ENCODE data around the gene GDF10. TPM values are rescaled to one million over a fixed set of nuclear protein-coding genes. Genes with fewer than 3 reads are reported as not detected.

Gene GDF10
- total RNA-seq, 1 donor: under 0.01 TPM

DNA sequence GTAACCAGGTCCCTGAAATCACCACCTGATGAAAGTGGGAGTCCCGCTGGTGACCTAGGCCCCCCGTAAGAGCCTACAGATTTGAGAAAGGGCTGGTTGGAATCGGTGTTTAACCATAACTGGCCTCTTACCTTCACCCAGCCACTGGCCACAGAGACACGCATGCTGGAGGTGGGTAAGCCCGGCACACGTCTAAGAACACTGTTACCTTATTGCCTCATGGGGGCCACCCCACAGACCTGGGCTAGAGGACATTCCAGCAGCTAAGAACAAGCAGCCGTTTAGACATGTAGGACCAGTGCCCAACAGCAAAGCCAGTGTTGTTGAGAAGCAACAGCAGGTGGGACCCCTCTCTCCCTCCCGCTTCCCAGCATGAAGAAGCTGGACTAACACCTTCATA is 19.8 kb downstream of the GDF10 start:
- no peaks in the 10 kb centered on the region for H3K9me3 ChIP-seq (ENCODE audit: low read depth, low read length)
- H2AFZ ChIP-seq (ENCODE audit: low read length): no peak overlapping the region
- H3K4me3 ChIP-seq (ENCODE audit: insufficient read depth, low read length): no peak overlapping the region
- peaks cover 15% of the 10 kb centered on the region for H3K27me3 ChIP-seq (ENCODE audit: insufficient read depth, low read length)
- no peak overlapping the region for H3K4me2 ChIP-seq (ENCODE audit: insufficient read depth, low read length)
- no peak overlapping the region for H3K27ac ChIP-seq (ENCODE audit: low read depth, low read length)
- TF ChIP-seq, protein P1, sequence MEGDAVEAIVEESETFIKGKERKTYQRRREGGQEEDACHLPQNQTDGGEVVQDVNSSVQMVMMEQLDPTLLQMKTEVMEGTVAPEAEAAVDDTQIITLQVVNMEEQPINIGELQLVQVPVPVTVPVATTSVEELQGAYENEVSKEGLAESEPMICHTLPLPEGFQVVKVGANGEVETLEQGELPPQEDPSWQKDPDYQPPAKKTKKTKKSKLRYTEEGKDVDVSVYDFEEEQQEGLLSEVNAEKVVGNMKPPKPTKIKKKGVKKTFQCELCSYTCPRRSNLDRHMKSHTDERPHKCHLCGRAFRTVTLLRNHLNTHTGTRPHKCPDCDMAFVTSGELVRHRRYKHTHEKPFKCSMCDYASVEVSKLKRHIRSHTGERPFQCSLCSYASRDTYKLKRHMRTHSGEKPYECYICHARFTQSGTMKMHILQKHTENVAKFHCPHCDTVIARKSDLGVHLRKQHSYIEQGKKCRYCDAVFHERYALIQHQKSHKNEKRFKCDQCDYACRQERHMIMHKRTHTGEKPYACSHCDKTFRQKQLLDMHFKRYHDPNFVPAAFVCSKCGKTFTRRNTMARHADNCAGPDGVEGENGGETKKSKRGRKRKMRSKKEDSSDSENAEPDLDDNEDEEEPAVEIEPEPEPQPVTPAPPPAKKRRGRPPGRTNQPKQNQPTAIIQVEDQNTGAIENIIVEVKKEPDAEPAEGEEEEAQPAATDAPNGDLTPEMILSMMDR (IDR thresholded peaks at IDR 0.05; ENCODE audit: extremely low read depth, low read depth, low read length): no peak
- DNase-seq (ENCODE audit: insufficient read length, low spot score, missing footprints): no peak
- H4K20me1 ChIP-seq (ENCODE audit: insufficient read depth, low read length): no peaks in the 10 kb centered on the region
- H3K4me1 ChIP-seq (ENCODE audit: insufficient read depth, low read length): no peaks in the 10 kb centered on the region
- H3K36me3 ChIP-seq (ENCODE audit: insufficient read depth, low read length): no peaks in the 10 kb centered on the region
- no peaks in the 10 kb centered on the region for H3K79me2 ChIP-seq (ENCODE audit: insufficient read depth, low read length)

DNA sequence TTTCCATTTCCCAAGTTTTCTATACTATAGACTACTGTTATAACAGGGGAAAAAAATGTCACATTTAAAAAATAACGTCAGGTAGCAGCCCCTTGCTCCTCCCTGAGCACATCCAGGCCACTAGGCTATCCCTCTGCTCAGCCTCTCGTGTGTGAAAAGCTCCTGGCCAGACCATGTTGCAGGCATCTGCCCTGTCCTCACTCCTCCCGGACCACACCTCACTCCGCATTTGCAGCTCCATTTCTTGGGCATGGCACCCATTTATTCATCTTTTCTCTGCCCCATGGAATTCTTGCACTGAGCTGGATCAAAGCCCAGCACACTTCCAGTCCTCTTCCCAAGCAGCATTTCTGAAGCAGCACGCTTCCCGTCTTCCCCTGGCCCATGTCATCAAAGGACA is 20.8 kb downstream of the GDF10 start:
- TF ChIP-seq, protein P1 (IDR thresholded peaks at IDR 0.05; ENCODE audit: extremely low read depth, low read depth, low read length): no peak
- no peak overlapping the region for H3K4me3 ChIP-seq (ENCODE audit: insufficient read depth, low read length)
- H3K4me1 ChIP-seq (ENCODE audit: insufficient read depth, low read length): no peaks in the 10 kb centered on the region
- H2AFZ ChIP-seq (ENCODE audit: low read length): no peak overlapping the region
- H3K27ac ChIP-seq (ENCODE audit: low read depth, low read length): no peak overlapping the region
- no peaks in the 10 kb centered on the region for H4K20me1 ChIP-seq (ENCODE audit: insufficient read depth, low read length)
- H3K4me2 ChIP-seq (ENCODE audit: insufficient read depth, low read length): no peak overlapping the region
- peak; percentile 38 for DNase-seq (ENCODE audit: insufficient read length, low spot score, missing footprints)
- no peaks in the 10 kb centered on the region for H3K36me3 ChIP-seq (ENCODE audit: insufficient read depth, low read length)
- peaks cover 15% of the 10 kb centered on the region for H3K27me3 ChIP-seq (ENCODE audit: insufficient read depth, low read length)
- no peaks in the 10 kb centered on the region for H3K9me3 ChIP-seq (ENCODE audit: low read depth, low read length)
- no peaks in the 10 kb centered on the region for H3K79me2 ChIP-seq (ENCODE audit: insufficient read depth, low read length)

DNA sequence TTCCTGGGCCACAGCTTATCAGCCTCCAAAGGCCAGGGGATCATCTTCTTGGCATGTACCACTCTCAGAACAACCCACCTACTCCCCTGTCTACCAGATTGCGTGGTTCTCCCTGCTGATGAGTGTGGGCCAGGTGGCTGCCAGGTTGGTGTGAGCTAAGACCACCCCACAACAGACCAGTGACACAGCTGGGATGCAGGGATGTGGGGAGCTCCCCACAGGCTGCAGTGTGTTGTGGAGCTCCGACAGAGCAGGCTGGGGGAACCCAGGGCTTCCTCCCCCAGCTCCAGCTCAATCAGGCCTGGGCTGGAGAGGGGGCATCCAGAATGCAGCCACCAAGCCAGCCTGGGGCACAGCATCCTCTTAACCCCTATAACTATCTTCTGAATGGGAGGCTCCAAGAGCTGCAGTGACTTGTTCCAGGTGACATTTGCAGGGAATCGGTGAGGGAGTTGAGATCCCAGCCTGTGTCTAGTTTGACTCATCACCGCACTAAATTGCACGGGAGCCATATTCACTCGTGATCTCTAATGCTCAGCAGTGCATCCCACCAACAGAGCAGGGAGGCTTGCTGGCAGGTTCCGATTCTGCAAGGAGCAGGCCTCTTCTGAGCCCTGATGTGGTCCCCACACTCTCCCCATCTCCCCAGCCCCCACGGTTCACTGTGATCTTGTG is 21.7 kb downstream of the GDF10 start:
- TF ChIP-seq, protein P1 (IDR thresholded peaks at IDR 0.05; ENCODE audit: extremely low read depth, low read depth, low read length): no peak
- no peaks in the 10 kb centered on the region for H3K36me3 ChIP-seq (ENCODE audit: insufficient read depth, low read length)
- H3K4me3 ChIP-seq (ENCODE audit: insufficient read depth, low read length): no peak overlapping the region
- no peak overlapping the region for H3K27ac ChIP-seq (ENCODE audit: low read depth, low read length)
- no peaks in the 10 kb centered on the region for H3K79me2 ChIP-seq (ENCODE audit: insufficient read depth, low read length)
- H3K4me2 ChIP-seq (ENCODE audit: insufficient read depth, low read length): no peak overlapping the region
- no peaks in the 10 kb centered on the region for H3K9me3 ChIP-seq (ENCODE audit: low read depth, low read length)
- H3K4me1 ChIP-seq (ENCODE audit: insufficient read depth, low read length): no peaks in the 10 kb centered on the region
- peak; percentile 78 for DNase-seq (ENCODE audit: insufficient read length, low spot score, missing footprints)
- H4K20me1 ChIP-seq (ENCODE audit: insufficient read depth, low read length): no peaks in the 10 kb centered on the region
- H2AFZ ChIP-seq (ENCODE audit: low read length): no peak overlapping the region
- H3K27me3 ChIP-seq (ENCODE audit: insufficient read depth, low read length): peaks cover 15% of the 10 kb centered on the region

DNA sequence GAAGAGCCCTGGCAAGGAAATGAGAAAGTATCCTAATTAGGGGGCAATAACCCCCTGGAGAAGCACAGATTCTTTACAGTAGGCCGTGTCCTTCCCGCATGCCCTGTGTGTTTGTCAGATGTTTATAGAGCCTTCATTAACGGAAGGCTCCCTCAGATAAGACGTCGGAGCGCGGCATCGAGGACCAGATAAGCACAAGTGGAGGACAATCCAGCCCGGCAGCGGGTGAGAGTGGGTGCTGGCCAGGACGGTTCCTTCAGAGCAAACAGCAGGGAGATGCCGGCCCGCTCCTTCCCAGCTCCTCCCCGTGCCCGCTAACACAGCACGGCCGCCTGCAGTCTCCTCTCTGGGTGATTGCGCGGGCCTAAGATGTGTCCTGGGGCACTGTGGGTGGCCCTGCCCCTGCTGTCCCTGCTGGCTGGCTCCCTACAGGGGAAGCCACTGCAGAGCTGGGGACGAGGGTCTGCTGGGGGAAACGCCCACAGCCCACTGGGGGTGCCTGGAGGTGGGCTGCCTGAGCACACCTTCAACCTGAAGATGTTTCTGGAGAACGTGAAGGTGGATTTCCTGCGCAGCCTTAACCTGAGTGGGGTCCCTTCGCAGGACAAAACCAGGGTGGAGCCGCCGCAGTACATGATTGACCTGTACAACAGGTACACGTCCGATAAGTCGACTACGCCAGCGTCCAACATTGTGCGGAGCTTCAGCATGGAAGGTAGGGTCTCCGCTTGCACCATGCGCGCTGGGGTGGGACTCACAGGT is 22.5 kb downstream of the GDF10 start, which contains the start of gene GDF2:
TSS of gene GDF2 (plus strand) at position 155 of the 762 bp plus-strand sequence. CDS start at position 370, 215 bp downstream.
- Histone ChIP-seq H3K27me3 (ENCODE audit: insufficient read depth, low read length) (peaks cover 15% of the 10 kb centered on the region), H3K4me1 (ENCODE audit: insufficient read depth, low read length) (no peaks in the 10 kb centered on the region), H3K9me3 (ENCODE audit: low read depth, low read length) (no peaks in the 10 kb centered on the region), H3K4me3 (ENCODE audit: insufficient read depth, low read length) (no peak within 1 kb of the TSS), H4K20me1 (ENCODE audit: insufficient read depth, low read length) (no peaks in the 10 kb centered on the region), H3K79me2 (ENCODE audit: insufficient read depth, low read length) (no peaks in the 10 kb centered on the region), H2AFZ (ENCODE audit: low read length) (no peak within 1 kb of the TSS), H3K4me2 (ENCODE audit: insufficient read depth, low read length) (no peak within 1 kb of the TSS), H3K27ac (ENCODE audit: low read depth, low read length) (no peak within 1 kb of the TSS), H3K36me3 (ENCODE audit: insufficient read depth, low read length) (no peaks in the 10 kb centered on the region)
- peak; percentile 53 for DNase-seq (ENCODE audit: insufficient read length, low spot score, missing footprints)
- TF ChIP-seq, protein P1 (IDR thresholded peaks at IDR 0.05; ENCODE audit: extremely low read depth, low read depth, low read length): no peak
